ENCODE measurements around the gene DTNBP1. TPM values are rescaled to one million over a fixed set of nuclear protein-coding genes. Genes with fewer than 3 reads are reported as not detected.

Gene DTNBP1
- total RNA-seq, 2 donors from 2014 or later, result 15.8 to 22.3 TPM

DNA sequence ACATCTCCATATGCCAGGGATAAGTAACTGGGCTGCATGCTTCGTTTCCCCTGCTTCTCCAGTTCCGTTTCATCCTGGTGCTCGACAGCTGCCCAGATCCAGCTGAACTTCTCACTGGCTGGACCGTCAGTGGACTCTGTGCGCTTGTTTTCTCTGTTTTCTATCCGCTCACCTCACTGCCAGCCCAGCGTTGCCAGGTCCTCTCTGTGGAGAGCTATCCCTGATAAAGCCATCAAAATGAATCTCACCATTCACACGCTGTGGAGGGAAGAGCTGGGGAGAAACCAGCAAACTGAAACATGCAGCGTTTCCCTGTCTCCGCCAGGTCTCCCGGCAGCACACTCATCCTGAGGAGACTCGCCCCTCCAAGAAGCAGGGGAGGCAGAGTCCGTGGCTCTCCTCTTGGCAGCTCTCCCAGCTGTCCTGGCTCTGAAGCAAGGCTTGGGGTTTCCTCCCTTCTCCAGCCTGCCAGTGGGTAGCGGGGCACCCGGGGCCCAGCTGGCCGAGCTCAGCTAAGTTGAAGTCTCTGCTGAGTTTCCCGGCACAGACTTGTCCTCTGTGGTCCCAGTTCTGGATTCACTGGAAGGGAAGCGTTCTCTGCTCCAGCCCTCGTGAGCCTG, 160.9 kb downstream of the DTNBP1 start:
- intact Hi-C loops (cut with DNase I), result loop anchor here in 1 of 2 donors (10.0 kb wide), 1 partner anchor 103 kb away; no protein-coding TSS in a partner anchor
- DNase-seq (ENCODE audit: low spot score), result peak; percentile 84

DNA sequence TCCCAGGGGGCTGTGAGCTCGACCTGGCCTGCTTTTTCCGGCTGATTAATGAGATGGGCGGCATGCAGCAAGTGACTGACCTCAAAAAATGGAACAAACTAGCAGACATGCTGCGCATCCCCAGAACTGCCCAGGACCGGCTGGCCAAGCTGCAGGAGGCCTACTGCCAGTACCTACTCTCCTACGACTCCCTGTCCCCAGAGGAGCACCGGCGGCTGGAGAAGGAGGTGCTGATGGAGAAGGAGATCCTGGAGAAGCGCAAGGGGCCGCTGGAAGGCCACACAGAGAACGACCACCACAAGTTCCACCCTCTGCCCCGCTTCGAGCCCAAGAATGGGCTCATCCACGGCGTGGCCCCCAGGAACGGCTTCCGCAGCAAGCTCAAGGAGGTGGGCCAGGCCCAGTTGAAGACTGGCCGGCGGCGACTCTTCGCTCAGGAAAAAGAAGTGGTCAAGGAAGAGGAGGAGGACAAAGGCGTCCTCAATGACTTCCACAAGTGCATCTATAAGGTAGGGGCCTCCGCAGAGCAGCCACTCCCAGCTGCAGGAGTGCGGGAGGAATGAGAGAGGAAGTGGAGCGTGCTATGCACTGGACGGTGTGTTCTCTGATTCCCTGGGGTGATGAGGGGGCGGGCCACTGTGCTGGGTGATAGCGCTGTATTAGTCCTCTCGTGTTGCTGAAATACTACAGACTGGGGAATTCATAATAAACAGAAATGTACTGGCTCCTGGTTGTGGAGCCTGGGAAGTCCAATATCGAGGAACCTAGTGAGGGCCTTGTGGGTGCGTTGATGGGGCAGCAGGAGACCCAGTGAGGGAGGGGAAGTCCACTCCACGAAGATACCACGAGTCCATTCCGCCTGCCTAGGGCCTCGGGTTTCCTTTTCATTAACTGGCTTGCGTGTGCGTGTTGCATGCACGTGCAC, 161.7 kb downstream of the DTNBP1 start:
- intact Hi-C loops (cut with DNase I), result loop anchor here in 1 of 2 donors (10.0 kb wide), 1 partner anchor 104 kb away; no protein-coding TSS in a partner anchor
- peak; percentile 59 for DNase-seq (ENCODE audit: low spot score)

DNA sequence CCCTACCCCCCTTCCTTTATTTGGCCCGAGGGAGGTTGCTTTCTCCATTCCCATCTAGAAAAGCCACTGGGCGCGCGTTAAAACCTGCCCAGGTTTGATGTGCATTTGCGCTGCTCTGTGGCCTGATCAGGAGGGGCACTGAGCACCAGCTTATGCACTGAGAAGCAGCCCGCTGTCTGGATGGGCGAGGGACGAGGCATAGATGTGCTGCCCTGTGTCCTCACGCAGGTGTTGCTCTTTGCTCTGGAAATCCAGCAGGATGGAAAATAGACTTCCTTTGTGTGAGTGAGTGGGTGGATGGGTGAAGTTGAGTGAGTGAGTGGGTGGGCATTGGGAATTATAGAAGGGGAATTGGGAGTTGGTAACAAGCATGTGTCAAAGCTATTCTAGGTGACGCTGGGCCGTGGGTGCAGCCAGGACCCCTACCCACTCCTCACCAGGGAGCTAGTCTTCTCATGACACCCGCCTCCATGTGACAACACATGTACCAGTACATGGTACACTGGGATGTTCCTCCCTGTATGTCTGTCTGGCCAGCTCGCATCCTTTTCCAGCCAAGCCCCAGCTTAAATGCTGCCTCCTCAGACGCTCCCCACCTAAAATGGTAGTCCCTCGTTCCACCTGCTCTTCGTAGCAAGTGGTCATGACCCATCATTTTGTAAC, 162.6 kb downstream of the DTNBP1 start:
- DNase-seq (ENCODE audit: low spot score), result peak; percentile 52
- intact Hi-C loops (cut with DNase I), result loop anchor here in 1 of 2 donors (10.0 kb wide), 1 partner anchor 105 kb away; no protein-coding TSS in a partner anchor

DNA sequence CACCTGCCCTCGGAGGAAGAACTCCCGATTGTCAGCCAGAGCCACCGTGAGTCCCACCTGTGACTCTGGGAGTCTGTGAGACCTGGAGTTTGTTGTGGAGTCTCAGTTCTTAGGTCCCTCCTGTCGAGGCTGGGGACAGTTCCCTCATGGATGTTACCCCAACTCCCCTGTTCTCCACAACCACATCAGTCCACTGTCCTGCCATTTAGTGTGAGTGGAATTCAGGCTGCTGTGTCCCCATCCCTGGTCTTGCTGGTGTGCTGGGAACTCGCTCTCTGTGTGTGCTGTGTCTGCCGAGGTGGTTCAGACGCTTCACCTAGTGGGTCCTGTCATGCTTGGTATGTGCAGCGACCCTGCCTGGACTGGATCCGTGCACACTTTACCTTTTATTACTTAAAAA, 163.2 kb downstream of the DTNBP1 start:
- intact Hi-C loops (cut with DNase I), result no loop called here
- DNase-seq (ENCODE audit: low spot score), result peak; percentile 54

DNA sequence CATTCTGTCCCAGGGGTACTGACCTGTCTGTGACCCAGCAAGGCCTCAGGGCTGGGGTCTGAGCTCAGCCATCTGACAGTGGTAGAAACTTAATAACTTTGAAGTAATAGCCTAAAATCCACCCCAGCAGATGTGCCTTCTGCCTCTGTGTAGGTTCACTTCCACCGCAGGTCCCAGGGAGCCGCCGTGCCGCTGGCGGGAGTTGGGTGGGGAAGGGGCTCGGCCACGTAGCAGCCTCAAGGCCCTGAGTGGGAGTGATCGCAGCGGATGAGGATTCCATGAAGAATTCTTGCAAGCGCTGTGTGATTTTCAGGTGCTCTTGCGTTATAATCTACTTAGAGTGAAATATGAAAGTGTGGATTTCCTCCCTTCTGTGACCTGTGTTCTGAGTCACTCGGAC, 163.7 kb downstream of the DTNBP1 start:
- no peak for DNase-seq (ENCODE audit: low spot score)
- intact Hi-C loops (cut with DNase I), result no loop called here

DNA sequence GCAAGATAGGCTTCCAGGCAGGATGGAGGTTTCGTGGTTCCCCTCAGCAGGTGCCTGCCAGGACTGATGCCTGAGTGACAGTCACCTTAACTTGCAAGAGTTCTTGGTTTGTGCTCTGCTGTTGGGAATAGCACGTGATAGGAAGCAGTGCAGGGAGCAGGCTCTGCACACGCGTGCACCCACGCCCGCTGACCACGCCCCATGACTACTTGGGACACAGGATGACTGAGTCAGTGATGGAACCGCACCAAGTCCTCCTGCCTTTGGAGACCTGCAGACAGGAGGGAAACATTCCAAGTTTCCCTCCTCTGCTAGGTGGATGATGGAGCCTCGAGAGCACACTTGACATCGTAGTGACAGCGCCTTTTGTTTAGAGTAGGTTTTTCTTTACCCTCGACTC, 164.2 kb downstream of the DTNBP1 start:
- DNase-seq (ENCODE audit: low spot score), result no peak
- intact Hi-C loops (cut with DNase I), result no loop called here

DNA sequence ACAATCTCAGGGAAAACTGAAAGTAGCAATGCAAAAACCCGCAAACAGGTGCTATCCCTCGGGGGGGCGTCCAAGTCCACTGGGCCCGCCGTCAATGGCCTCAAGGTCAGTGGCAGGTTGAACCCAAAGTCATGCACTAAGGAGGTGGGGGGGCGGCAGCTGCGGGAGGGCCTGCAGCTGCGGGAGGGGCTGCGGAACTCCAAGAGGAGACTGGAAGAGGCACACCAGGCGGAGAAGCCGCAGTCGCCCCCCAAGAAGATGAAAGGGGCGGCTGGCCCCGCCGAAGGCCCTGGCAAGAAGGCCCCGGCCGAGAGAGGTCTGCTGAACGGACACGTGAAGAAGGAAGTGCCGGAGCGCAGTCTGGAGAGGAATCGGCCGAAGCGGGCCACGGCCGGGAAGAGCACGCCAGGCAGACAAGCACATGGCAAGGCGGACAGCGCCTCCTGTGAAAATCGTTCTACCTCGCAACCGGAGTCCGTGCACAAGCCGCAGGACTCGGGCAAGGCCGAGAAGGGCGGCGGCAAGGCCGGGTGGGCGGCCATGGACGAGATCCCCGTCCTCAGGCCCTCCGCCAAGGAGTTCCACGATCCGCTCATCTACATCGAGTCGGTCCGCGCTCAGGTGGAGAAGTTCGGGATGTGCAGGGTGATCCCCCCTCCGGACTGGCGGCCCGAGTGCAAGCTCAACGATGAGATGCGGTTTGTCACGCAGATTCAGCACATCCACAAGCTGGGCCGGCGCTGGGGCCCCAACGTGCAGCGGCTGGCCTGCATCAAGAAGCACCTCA, 166.3 kb downstream of the DTNBP1 start:
- DNase-seq (ENCODE audit: low spot score), result no peak
- intact Hi-C loops (cut with DNase I), result no loop called here

DNA sequence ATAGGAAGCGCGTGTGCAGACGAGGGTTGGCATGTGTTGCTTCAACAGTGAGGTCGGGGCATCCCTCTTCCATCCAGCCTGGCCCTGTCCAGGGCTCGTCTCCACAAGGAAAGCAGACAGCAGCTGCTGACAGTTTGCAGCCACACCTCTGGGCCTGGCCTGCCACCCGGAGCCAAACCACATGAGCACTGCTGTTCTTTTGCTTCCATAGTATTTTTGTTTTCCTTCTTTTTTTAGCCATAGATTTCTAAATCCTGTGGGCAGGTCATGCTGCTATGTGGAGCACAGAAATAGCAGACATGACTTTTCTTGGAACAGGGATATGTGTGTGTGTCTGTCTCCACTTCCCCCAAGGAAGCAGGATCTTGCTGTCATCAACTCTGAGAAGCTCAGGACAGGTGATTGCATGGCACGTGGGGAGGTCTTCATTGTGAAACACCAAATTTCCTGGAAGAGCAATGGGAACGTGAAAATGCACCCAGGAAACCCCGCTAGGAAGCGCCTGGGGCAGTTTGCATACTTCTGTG, 167.4 kb downstream of the DTNBP1 start:
- intact Hi-C loops (cut with DNase I), result no loop called here
- no peak for DNase-seq (ENCODE audit: low spot score)

DNA sequence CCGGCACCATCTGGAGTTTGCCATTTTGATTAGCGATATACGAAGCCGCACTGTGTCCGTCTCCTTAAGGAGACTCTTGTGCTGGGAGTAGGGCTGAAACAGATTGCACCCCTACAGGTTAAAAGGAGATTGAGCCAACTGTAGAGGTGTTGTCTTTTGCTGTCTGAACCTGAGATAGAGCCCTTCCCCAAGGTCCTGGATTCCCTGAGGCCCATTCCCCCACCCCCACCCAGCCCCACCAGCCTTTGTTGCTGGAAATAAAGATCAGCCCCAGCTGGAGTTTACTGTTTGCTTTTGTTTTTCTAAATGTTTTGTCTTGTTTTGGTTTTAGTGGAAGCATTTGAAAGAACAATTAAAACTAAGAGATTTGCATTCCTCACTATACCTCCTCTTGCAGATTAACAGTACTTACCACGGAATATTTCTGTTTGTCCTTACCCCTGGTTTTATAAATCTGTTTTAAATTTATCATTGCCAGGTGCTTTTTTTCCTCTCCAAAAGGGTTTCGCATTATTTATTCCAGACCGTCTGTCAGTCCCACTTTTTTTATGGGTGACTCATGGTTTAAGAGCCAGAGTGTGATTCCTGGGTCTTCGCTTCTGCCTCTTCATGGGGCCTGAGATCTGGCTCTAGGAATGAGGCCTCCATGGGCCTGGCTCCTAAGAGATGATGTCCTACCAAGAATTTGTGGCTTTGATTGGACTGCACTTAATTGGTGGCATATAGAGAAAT, 169.2 kb downstream of the DTNBP1 start:
- intact Hi-C loops (cut with DNase I), result no loop called here
- DNase-seq (ENCODE audit: low spot score), result no peak

DNA sequence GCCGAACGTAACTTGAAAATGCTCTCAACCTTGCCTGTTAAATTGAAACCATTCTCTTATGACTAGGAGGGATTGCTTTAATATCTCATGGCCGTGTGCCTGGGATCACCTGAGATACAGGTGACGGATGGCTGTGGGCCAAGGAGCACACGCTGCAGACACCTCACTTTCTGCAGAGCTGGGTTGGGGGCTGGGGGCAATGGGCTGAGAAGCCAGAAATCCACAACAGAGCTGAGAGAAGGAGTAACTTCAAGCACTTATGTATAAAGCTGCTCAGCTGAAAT, 170.9 kb downstream of the DTNBP1 start:
- intact Hi-C loops (cut with DNase I), result no loop called here
- DNase-seq (ENCODE audit: low spot score), result no peak

DNA sequence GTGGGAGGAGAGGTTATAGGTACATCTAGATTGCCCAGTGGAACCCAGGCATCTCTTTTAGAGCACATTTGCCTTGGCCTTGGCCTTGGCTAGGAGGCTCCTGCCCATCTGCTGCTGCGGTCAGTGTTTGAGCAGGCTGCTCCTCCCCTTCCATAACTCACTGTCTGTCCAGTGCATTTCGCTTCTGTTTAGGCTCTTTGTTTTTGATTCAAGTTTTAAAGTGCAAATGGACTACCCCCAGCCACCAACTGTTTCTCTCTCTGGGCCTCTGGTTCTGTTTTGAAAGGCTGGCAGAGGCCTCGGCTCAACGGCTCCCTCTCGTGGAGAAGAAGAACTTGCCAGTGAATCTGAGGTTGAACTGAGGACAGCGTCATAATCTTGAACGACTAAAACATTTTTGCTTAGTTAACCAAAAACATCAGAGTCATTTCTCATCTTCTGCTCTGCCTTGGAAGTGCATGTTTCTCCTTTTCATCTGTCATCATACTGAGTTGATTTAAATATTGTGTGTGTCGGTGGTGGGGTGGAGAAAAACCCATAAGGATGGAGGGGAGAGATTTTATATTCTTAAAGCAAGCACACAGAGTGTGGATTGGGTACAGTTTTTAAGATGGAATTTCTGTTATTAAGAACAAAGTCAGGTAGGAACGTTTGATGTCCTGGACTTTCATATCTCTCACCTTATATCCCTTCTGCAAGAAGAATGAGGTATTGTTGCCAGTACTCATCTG, 171.4 kb downstream of the DTNBP1 start:
- intact Hi-C loops (cut with DNase I), result no loop called here
- no peak for DNase-seq (ENCODE audit: low spot score)

DNA sequence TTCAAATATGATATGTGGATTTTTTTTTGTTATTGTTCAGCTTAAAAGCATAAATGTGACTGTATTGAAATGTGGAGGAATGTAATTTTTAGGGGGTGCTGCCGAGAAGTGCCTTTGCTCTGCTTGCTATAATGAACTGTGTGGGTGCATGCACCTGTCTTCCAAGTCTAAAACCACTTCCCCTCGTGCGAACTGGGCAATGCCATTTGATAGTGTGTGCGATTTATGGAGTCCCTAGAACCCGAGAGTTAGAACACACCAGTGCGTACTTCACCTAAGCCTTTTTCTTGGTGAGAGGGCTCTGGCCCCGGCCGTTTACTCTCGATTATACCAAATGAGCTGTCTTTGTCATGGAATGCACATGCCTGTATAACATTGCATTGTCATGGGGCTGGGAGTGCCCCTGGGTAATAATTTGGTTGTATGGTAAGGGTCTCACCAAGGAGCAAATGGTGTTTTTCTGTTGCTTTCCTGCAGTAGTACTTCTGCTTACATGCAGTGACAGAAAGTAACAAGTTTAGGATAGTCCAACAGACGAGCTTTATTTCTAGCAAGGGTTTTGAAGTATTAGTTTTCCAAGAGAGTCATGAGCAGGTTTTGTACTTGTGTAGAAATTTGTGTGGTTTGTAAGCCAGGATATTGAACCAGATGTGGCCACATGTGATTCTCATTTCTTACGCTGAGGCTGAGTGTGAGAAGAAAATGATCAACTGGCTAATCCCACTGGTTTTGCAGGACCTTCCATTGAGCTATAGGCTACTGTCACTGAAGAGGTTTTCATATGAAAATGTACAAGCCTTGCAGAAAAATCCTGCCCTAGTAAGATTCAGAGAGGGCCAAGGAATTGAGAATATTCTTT, 172.4 kb downstream of the DTNBP1 start:
- DNase-seq (ENCODE audit: low spot score), result no peak
- intact Hi-C loops (cut with DNase I), result no loop called here

DNA sequence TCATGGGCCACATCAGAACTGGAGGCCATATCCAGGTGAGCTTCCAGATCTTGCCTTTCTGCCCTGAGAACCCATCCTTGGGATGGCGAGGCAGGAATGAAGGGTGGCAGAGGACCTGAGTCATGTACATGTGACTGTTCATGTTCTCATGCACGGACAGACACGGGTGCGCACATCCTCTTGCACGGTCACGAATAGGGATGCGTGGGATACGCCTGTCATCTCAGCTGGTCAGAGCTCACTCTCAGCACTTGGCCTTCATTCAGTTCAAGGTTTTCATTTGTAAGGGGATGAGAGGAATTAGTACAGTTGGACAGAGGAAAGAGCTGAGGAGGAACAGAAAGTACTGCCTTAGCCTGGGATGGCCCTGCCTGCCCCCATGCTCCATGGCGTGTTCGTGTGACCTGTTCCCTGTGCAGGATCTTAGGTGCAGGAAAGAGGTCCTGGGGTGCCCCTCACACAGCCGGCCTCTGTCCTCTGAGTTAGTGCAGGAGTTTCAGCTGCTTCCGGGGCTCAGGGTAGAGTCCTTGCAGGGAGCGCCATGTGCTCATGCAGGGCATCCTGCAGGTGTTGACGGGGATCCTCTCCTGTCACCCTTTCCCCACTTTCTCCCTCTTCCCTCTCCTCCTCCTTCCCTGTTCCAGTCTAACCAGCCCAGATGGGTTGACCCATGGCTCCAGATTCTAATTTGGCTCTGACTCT, 173.4 kb downstream of the DTNBP1 start:
- no peak for DNase-seq (ENCODE audit: low spot score)

DNA sequence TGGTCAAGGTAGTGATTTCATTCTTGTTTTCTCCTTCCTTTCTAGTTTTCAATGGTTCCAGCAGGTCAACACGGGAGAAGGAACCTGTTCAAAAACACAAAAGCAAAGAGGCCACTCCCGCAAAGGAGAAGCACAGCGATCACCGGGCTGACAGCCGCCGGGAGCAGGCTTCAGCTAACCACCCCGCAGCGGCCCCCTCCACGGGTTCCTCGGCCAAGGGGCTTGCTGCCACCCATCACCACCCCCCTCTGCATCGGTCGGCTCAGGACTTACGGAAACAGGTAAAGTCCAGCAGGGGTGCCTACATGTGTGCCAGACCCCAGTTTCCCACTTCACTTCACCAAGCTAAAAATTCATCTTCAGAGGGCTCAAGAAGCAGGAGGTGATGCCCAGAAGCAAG, 175.6 kb downstream of the DTNBP1 start:
- DNase-seq (ENCODE audit: low spot score), result no peak
- intact Hi-C loops (cut with DNase I), result no loop called here

More for the DNA sequence above, 173.4 kb downstream of the DTNBP1 start:
- intact Hi-C loops (cut with DNase I), result no loop called here

DNA sequence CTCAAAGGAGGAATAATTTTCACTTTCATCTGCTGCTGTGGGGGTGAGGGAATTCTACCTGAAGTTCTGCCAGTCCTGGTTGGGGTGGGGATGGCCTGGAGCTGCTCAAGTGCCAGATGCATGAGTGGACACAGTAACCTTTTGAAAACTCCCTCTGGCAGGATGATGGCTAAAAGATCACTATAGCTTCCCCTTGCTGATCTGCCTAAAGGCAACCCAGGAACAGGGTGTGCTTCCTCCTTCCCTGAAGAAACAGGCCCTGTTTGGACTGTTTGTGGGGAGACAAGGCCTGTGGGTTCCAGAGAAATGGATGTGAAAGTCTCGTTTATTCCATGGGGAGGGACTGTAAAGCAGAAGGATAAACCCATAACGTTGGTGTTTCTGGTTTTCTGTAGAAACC, 176.9 kb downstream of the DTNBP1 start:
- DNase-seq (ENCODE audit: low spot score), result no peak
- intact Hi-C loops (cut with DNase I), result no loop called here

DNA sequence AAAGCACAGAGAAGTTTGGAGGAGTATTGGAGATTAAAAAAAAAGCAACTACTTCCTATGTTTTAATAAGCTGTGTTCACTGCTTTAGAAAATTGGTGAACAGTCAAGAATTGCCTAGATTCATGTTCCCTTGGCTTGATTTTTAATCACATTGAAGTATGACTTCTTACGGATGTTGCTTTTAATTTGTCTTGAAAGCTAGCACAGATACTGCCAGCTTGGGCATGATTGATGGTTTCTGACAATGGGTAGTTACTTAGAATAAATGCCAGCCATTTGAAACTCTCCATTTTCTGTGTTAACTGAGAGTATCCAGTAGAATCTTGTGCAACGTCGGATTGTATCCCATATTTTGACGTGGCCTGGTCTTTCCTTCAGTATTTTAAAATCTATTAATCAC, 178.0 kb downstream of the DTNBP1 start:
- DNase-seq (ENCODE audit: low spot score), result no peak
- intact Hi-C loops (cut with DNase I), result no loop called here

DNA sequence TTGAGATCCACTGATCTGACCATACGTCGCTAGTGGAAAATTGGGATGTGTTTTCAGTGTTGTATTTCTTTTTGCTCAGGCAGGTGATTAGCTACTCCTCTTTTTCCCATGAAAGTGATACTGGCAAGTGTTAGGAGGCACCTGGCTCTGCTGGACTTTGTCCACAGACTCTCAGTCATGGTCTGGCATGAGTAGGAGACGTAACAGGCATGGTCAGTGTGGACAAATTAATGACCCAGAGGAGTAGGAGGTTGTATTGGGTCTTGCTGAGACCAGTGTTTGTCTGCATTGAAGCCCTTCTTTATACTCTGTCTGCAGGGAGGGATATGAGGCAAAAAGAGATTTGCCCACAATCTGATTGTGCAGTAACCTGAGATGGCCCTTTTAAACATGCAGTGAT, 178.7 kb downstream of the DTNBP1 start:
- intact Hi-C loops (cut with DNase I), result no loop called here
- no peak for DNase-seq (ENCODE audit: low spot score)

Measured in posterior vena cava (tissue), 2 donors.